Stimulated activated CD4-positive, alpha-beta T cell treated with anti-CD3 and anti-CD28 coated beads, TNF-alpha, amount 100 ng/mL, for 1 hour (primary cell): ENCODE data around the gene TPRN.

Experiments used
- DNase-seq, 3 donors: peaks; one replicate each; pipeline ENCODE4 v3.0.0-alpha.2; 2020; ENCODE audit warnings: low read depth in 3 of 3, low spot score in 1 of 3

Gene TPRN

GRCh38 chr9:137146527-137146918 is 54.0 kb downstream of the TPRN start:
- DNase-seq, result no peak

- no peak for DNase-seq
Measured at GRCh38 chr9:137145731-137146526, 54.6 kb downstream of the TPRN start.

GRCh38 chr9:137143459-137143858 is 57.1 kb downstream of the TPRN start:
- no peak for DNase-seq

GRCh38 chr9:137141976-137142936 is 58.3 kb downstream of the TPRN start:
- no peak for DNase-seq
